GM21381 (cell line): Measurements from ENCODE around the gene MVD.

ENCODE experiments used
- ATAC-seq: cut with Tn5 transposase; IDR thresholded peaks from one replicate; pipeline ENCODE4 v1.9.1; 2021; ENCODE audit warnings: mild to moderate bottlenecking, moderate library complexity; ENCODE audit not compliant: unreplicated experiment

MVD gene

GRCh38 chr16:88658714-88659113, 4.2 kb downstream of the MVD start:
- ATAC-seq: no peak

- no peak for ATAC-seq
Measured at GRCh38 chr16:88657371-88657770, 5.5 kb downstream of the MVD start.

- ATAC-seq: no peak
Measured at GRCh38 chr16:88656291-88656980, 6.5 kb downstream of the MVD start.

- no peak for ATAC-seq
Measured at GRCh38 chr16:88655733-88656281, 7.1 kb downstream of the MVD start.

GRCh38 chr16:88655053-88655732, 7.7 kb downstream of the MVD start:
- ATAC-seq: no peak

GRCh38 chr16:88654363-88655052, 8.4 kb downstream of the MVD start:
- no peak for ATAC-seq

- ATAC-seq: no peak
Measured at GRCh38 chr16:88653596-88654362, 9.1 kb downstream of the MVD start.

GRCh38 chr16:88653101-88653500, 9.8 kb downstream of the MVD start:
- no peak for ATAC-seq

GRCh38 chr16:88652762-88653063, 10.2 kb downstream of the MVD start:
- no peak for ATAC-seq

- ATAC-seq: no peak
Measured at GRCh38 chr16:88651989-88652761, 10.7 kb downstream of the MVD start.

GRCh38 chr16:88651276-88651988, 11.5 kb downstream of the MVD start:
- peak; percentile 63 for ATAC-seq

GRCh38 chr16:88650749-88651275, 12.1 kb downstream of the MVD start, which contains the start of gene CYBA:
CYBA (minus strand) TSS chr16:88651053; CDS start chr16:88651013, 40 bp downstream.
- peak; percentile 68 for ATAC-seq

- ATAC-seq: peak; percentile 16
Measured at GRCh38 chr16:88649924-88650748, 12.8 kb downstream of the MVD start.

GRCh38 chr16:88649195-88649923, 13.5 kb downstream of the MVD start:
- no peak for ATAC-seq

GRCh38 chr16:88647178-88648070, 15.5 kb downstream of the MVD start:
- ATAC-seq: no peak

GRCh38 chr16:88646345-88647034, 16.4 kb downstream of the MVD start:
- no peak for ATAC-seq
